Bronchial epithelial cell (primary cell): Measurements from ENCODE around the gene ZNF862. TPM values are rescaled to one million over a fixed set of nuclear protein-coding genes. Genes with fewer than 3 reads are reported as not detected.

Source experiments
- DNase-seq: peaks from one replicate; pipeline ENCODE4 v3.0.0-alpha.2; 2010; ENCODE audit warnings: low read depth
- FAIRE-seq: peaks from 2 replicates; lab custom pipeline; 2011; peaks lifted over from hg19 to GRCh38; lab: Jason Lieb, UNC
- H3K27me3 ChIP-seq: 2 replicates; pipeline ENCODE4 v1.5.1; 2011; ENCODE audit warnings: low read length; ENCODE audit not compliant: control insufficient read depth, insufficient read depth
- H3K36me3 ChIP-seq: 2 replicates; pipeline ENCODE4 v1.5.1; 2011; ENCODE audit warnings: low read length; ENCODE audit not compliant: control insufficient read depth, insufficient read depth
- H3K4me3 ChIP-seq: 2 replicates; pipeline ENCODE4 v1.5.1; 2011; ENCODE audit warnings: mild to moderate bottlenecking, low read depth, low read length, control low read depth
- CTCF ChIP-seq: IDR thresholded peaks from 2 replicates; pipeline ENCODE4 v1.5.1; 2011; ENCODE audit warnings: mild to moderate bottlenecking, moderate library complexity, low read length, control low read depth, inconsistent platforms; ENCODE audit not compliant: insufficient read depth, severe bottlenecking
- total RNA-seq: library from RNA; depleted of rRNA; stranded (reverse); fragments of >200 nt; gene quantifications from 2 replicates; pipeline ENCODE4 v1.2.1, GENCODE V29; 2014

The ZNF862 gene
- total RNA-seq, 1 donor from 2014 or later = 5.0 TPM

- no peaks in the 10 kb centered on the region for H3K36me3 ChIP-seq
- no peak for TF ChIP-seq CTCF
- H3K27me3 ChIP-seq = peaks cover 12% of the 10 kb centered on the region
- FAIRE-seq (no peak), DNase-seq (no peak)
- H3K4me3 ChIP-seq = no peak overlapping the region
These were observed 46.0 kb upstream of the ZNF862 start for GRCh38 chr7:149792220-149792595.

- no peak for FAIRE-seq
These were observed 44.9 kb upstream of the ZNF862 start for GRCh38 chr7:149793261-149793660.

GRCh38 chr7:149794661-149795060 lies 43.5 kb upstream of the ZNF862 start:
- TF ChIP-seq CTCF = no peak
- Histone ChIP-seq H3K36me3 (no peaks in the 10 kb centered on the region), H3K27me3 (peaks cover 8% of the 10 kb centered on the region), H3K4me3 (no peak overlapping the region)
- FAIRE-seq = no peak
- DNase-seq = no peak

More at GRCh38 chr7:149793261-149793660, 44.9 kb upstream of the ZNF862 start:
- H3K27me3 ChIP-seq = peaks cover 11% of the 10 kb centered on the region
- H3K36me3 ChIP-seq = no peaks in the 10 kb centered on the region
- TF ChIP-seq CTCF = no peak
- no peak overlapping the region for H3K4me3 ChIP-seq
- DNase-seq = no peak

- FAIRE-seq (no peak), DNase-seq (no peak)
- H3K4me3 ChIP-seq = no peak overlapping the region
- TF ChIP-seq CTCF = no peak
- no peaks in the 10 kb centered on the region for H3K36me3 ChIP-seq
- H3K27me3 ChIP-seq = peaks cover 4% of the 10 kb centered on the region
These were observed 43.0 kb upstream of the ZNF862 start for GRCh38 chr7:149795126-149795525.

GRCh38 chr7:149796287-149796860 lies 41.8 kb upstream of the ZNF862 start:
- FAIRE-seq = no peak
- Histone ChIP-seq H3K27me3 (no peaks in the 10 kb centered on the region), H3K36me3 (no peaks in the 10 kb centered on the region), H3K4me3 (no peak overlapping the region)
- TF ChIP-seq CTCF = no peak
- no peak for DNase-seq

- Histone ChIP-seq H3K4me3 (no peak overlapping the region), H3K27me3 (no peaks in the 10 kb centered on the region), H3K36me3 (no peaks in the 10 kb centered on the region)
- FAIRE-seq = no peak
- DNase-seq = no peak
- no peak for TF ChIP-seq CTCF
These were observed 40.4 kb upstream of the ZNF862 start for GRCh38 chr7:149797771-149798170.
